Naive thymus-derived CD4-positive, alpha-beta T cell (primary cell): ENCODE data around the gene TMC5. TPM values are rescaled to one million over a fixed set of nuclear protein-coding genes. Genes with fewer than 3 reads are reported as not detected.
"Not testable (repeated sequence)": the region's sequence is repeated elsewhere in the genome, so short reads cannot be mapped to it uniquely, and the experiment has no call there.

ENCODE experiments used
- ATAC-seq: fragments of 150-1000 bp; cut with Tn5 transposase; 2 replicates; pipeline ENCODE4 v1.10.0; 2021; ENCODE audit warnings: mild to moderate bottlenecking, moderate library complexity
- CTCF ChIA-PET: fragments of 350-600 bp; sonication (Branson Sonifier 250); formaldehyde crosslinking; loops from one replicate; lab custom pipeline; 2021; ENCODE audit warnings: antibody characterized with exemption; lab: Charles Lee
- POLR2A ChIA-PET: fragments of 350-600 bp; sonication (Branson Sonifier 250); formaldehyde crosslinking; loops from one replicate; lab custom pipeline; 2021; ENCODE audit warnings: antibody characterized with exemption, inconsistent platforms; lab: Charles Lee
- DNase-seq, 9 donors: peaks; one replicate each; pipeline versions ENCODE4 v3.0.0 to v3.0.0-alpha.2; 2020 to 2022; ENCODE audit warnings: mixed read lengths in 1 of 9
- H3K27ac ChIP-seq: one replicate; pipeline ENCODE4 v1.7.0; 2013; ENCODE audit warnings: mild to moderate bottlenecking, low read depth, low read length, moderate library complexity
- H3K27me3 ChIP-seq, 2 donors: one replicate each; pipeline ENCODE4 v1.7.0; 2013; ENCODE audit warnings: low read length in 2 of 2, mild to moderate bottlenecking in 2 of 2, moderate library complexity in 2 of 2; ENCODE audit not compliant: control insufficient read depth in 2 of 2, insufficient read depth in 2 of 2
- H3K36me3 ChIP-seq, 3 experiments: 1 replicate in 2 of 3; 2 replicates in 1 of 3; pipeline ENCODE4 v1.7.0; 2013; ENCODE audit warnings: low read length in 3 of 3, mild to moderate bottlenecking in 3 of 3, moderate library complexity in 1 of 3; ENCODE audit not compliant: insufficient read depth in 3 of 3, control insufficient read depth in 2 of 3
- H3K4me1 ChIP-seq, 2 donors: one replicate each; pipeline ENCODE4 v1.7.0; 2013; ENCODE audit warnings: low read length in 2 of 2, mild to moderate bottlenecking in 2 of 2, moderate library complexity in 1 of 2; ENCODE audit not compliant: control insufficient read depth in 2 of 2, insufficient read depth in 2 of 2
- H3K4me3 ChIP-seq: 2 replicates; pipeline ENCODE4 v1.7.0; 2013; ENCODE audit warnings: mild to moderate bottlenecking, low read length
- H3K9me3 ChIP-seq, 3 experiments: 1 replicate in 2 of 3; 2 replicates in 1 of 3; pipeline ENCODE4 v1.7.0; 2013; ENCODE audit warnings: low read length in 3 of 3; ENCODE audit not compliant: control insufficient read depth in 2 of 3
- H3K27ac Mint-ChIP-seq, 9 donors: one replicate each; pipeline ENCODE4 v1.8.0; 2020 to 2022; ENCODE audit warnings: mixed read lengths in 9 of 9, mild to moderate bottlenecking in 8 of 9, moderate library complexity in 5 of 9, inconsistent platforms in 2 of 9
- H3K27me3 Mint-ChIP-seq, 5 donors: one replicate each; pipeline ENCODE4 v1.8.0; 2021 to 2022; ENCODE audit warnings: mixed read lengths in 5 of 5, mild to moderate bottlenecking in 1 of 5
- H3K36me3 Mint-ChIP-seq, 5 donors: one replicate each; pipeline ENCODE4 v1.8.0; 2020 to 2022; ENCODE audit warnings: mixed read lengths in 5 of 5, mild to moderate bottlenecking in 3 of 5, inconsistent platforms in 1 of 5
- H3K4me1 Mint-ChIP-seq, 7 donors: one replicate each; pipeline ENCODE4 v1.8.0; 2020 to 2022; ENCODE audit warnings: mixed read lengths in 7 of 7, mild to moderate bottlenecking in 3 of 7, inconsistent platforms in 1 of 7
- H3K4me3 Mint-ChIP-seq, 10 donors: one replicate each; pipeline ENCODE4 v1.8.0; 2020 to 2022; ENCODE audit warnings: mild to moderate bottlenecking in 10 of 10, mixed read lengths in 10 of 10, moderate library complexity in 6 of 10, inconsistent platforms in 2 of 10
- H3K9me3 Mint-ChIP-seq, 11 donors: one replicate each; pipeline ENCODE4 v1.8.0; 2020 to 2022; ENCODE audit warnings: mixed read lengths in 11 of 11, mild to moderate bottlenecking in 4 of 11, inconsistent platforms in 1 of 11, moderate library complexity in 1 of 11
- intact Hi-C, 2 donors: fragments of 100-400 bp; cut with micrococcal nuclease; formaldehyde crosslinking; loops; one replicate each; pipeline ENCODE4 v1.15.1; 2023
- polyA plus RNA-seq, 2 donors: library from polyadenylated mRNA; unstranded; fragments of 300-500 nt; fragmentation: Illumina TruSeq; gene quantifications; one replicate each; pipeline ENCODE4 v1.2.3, GENCODE V29; 2021
- total RNA-seq, 6 experiments: library from RNA in 5 of 6; stranded (reverse) in 5 of 6; gene quantifications; 1 replicate in 5 of 6; 2 replicates in 1 of 6; pipeline ENCODE4 v1.2.3 and lab custom pipeline; 2021 to 2026

The TMC5 gene
- total and polyA plus RNA-seq, 7 experiments from 2014 or later: not detected

DNA sequence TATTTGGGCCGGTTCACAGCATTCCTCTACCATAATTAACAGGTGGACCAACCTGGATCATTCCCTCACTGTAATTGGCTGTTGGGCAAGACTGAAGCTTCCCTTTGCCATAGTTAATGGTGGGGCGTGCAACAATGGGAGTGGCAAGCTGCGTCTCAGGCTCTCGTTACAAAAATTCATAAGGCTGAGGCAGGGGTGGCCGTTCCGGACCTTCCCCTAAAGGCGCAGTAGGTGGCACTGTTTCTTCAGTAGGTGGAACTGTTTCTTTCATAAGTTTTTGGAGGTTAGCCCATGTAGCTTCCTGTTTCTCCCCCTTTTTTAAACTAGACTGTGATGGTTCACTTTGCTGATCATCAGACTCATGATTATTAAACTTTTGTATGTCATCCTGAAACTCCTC is 17.0 kb upstream of the TMC5 start:
- Mint-ChIP-seq H3K36me3 (peaks cover 0 to 6% (median 0%) of the 10 kb centered on the region in 5 donors), H3K4me3 (no peak overlapping the region), H3K27ac (no peak overlapping the region), H3K27me3 (peaks cover 10 to 28% (median 14%) of the 10 kb centered on the region in 5 donors), H3K4me1 (no peaks in the 10 kb centered on the region), H3K9me3 (peaks cover 11 to 49% (median 20%) of the 10 kb centered on the region in 11 donors)
- ChIA-PET CTCF (no interaction called here), POLR2A (no interaction called here)
- intact Hi-C loops: no loop called here
- Histone ChIP-seq H3K4me1 (no peaks in the 10 kb centered on the region), H3K9me3 (peaks cover 0 to 12% (median 0%) of the 10 kb centered on the region in 3 experiments), H3K27me3 (no peaks in the 10 kb centered on the region), H3K36me3 (no peaks in the 10 kb centered on the region), H3K27ac (no peak overlapping the region), H3K4me3 (no peak overlapping the region)
- ATAC-seq (no peak), DNase-seq (no peak)

GRCh38 chr16:19406891-19407491 is 10.7 kb upstream of the TMC5 start:
- Mint-ChIP-seq H3K27me3 (peaks cover 31 to 47% (median 41%) of the 10 kb centered on the region in 5 donors), H3K27ac (no peak overlapping the region), H3K36me3 (peaks cover 0 to 5% (median 0%) of the 10 kb centered on the region in 5 donors), H3K4me3 (no peak overlapping the region), H3K4me1 (peaks cover 0 to 9% (median 5%) of the 10 kb centered on the region in 7 donors), H3K9me3 (peaks cover 4 to 66% (median 20%) of the 10 kb centered on the region in 11 donors)
- ChIA-PET POLR2A (no interaction called here), CTCF (no interaction called here)
- no peaks in the 10 kb centered on the region for H3K4me1 ChIP-seq
- no peak overlapping the region for H3K27ac ChIP-seq
- H3K9me3 ChIP-seq: peaks cover 0 to 14% (median 0%) of the 10 kb centered on the region in 3 experiments
- no peaks in the 10 kb centered on the region for H3K36me3 ChIP-seq
- intact Hi-C loops: no loop called here
- no peak for ATAC-seq
- H3K4me3 ChIP-seq: no peak overlapping the region
- H3K27me3 ChIP-seq: no peaks in the 10 kb centered on the region
- no peak for DNase-seq

GRCh38 chr16:19410435-19411171 is 7.1 kb upstream of the TMC5 start:
- H3K36me3 ChIP-seq: no peaks in the 10 kb centered on the region
- ChIA-PET POLR2A (no interaction called here), CTCF (no interaction called here)
- H3K4me1 ChIP-seq: no peaks in the 10 kb centered on the region
- peaks cover 0 to 9% (median 5%) of the 10 kb centered on the region in 7 donors for H3K4me1 Mint-ChIP-seq
- DNase-seq (peak in 1 of 9 donors; percentile 29), ATAC-seq (no peak)
- no peak overlapping the region for H3K4me3 ChIP-seq
- H3K27me3 Mint-ChIP-seq: peaks cover 54 to 62% (median 56%) of the 10 kb centered on the region in 5 donors
- peak overlapping the region in 8 of 10 donors; percentile 19 to 83 (median 47) for H3K4me3 Mint-ChIP-seq
- peaks cover 2 to 42% (median 14%) of the 10 kb centered on the region in 11 donors for H3K9me3 Mint-ChIP-seq
- peaks cover 0 to 5% (median 0%) of the 10 kb centered on the region in 5 donors for H3K36me3 Mint-ChIP-seq
- no peak overlapping the region for H3K27ac ChIP-seq
- H3K27me3 ChIP-seq: no peaks in the 10 kb centered on the region
- H3K27ac Mint-ChIP-seq: no peak overlapping the region
- intact Hi-C loops: no loop called here
- peaks cover 0 to 10% (median 0%) of the 10 kb centered on the region in 3 experiments for H3K9me3 ChIP-seq

GRCh38 chr16:19411298-19411697 is 6.4 kb upstream of the TMC5 start:
- CTCF ChIA-PET: no interaction called here
- H3K36me3 Mint-ChIP-seq: peaks cover 0 to 5% (median 0%) of the 10 kb centered on the region in 5 donors
- H3K27ac Mint-ChIP-seq: no peak overlapping the region
- no peak for ATAC-seq
- no peak overlapping the region for H3K4me3 ChIP-seq
- peaks cover 54 to 60% (median 58%) of the 10 kb centered on the region in 5 donors for H3K27me3 Mint-ChIP-seq
- POLR2A ChIA-PET: no interaction called here
- no peaks in the 10 kb centered on the region for H3K27me3 ChIP-seq
- peak overlapping the region in 8 of 10 donors; percentile 6 to 69 (median 28) for H3K4me3 Mint-ChIP-seq
- no peaks in the 10 kb centered on the region for H3K4me1 ChIP-seq
- peaks cover 0 to 9% (median 5%) of the 10 kb centered on the region in 7 donors for H3K4me1 Mint-ChIP-seq
- H3K9me3 Mint-ChIP-seq: peaks cover 2 to 39% (median 14%) of the 10 kb centered on the region in 11 donors
- no peak overlapping the region for H3K27ac ChIP-seq
- H3K36me3 ChIP-seq: no peaks in the 10 kb centered on the region
- DNase-seq: no peak
- intact Hi-C loops: no loop called here
- peaks cover 0 to 10% (median 0%) of the 10 kb centered on the region in 3 experiments for H3K9me3 ChIP-seq

- H3K36me3 Mint-ChIP-seq, H3K27me3 ChIP-seq, H3K27ac Mint-ChIP-seq, DNase-seq, H3K4me1 ChIP-seq, H3K27ac ChIP-seq, H3K36me3 ChIP-seq, H3K4me3 ChIP-seq, CTCF ChIA-PET, H3K9me3 ChIP-seq, ATAC-seq, POLR2A ChIA-PET, intact Hi-C loops, H3K4me3 Mint-ChIP-seq, H3K4me1 Mint-ChIP-seq: not testable (repeated sequence)
- H3K27me3 Mint-ChIP-seq: peaks cover 49 to 58% (median 55%) of the 10 kb centered on the region in 5 donors
- peaks cover 0 to 31% (median 13%) of the 10 kb centered on the region in 11 donors for H3K9me3 Mint-ChIP-seq
Measured at GRCh38 chr16:19412055-19412454, 5.6 kb upstream of the TMC5 start.

GRCh38 chr16:19415461-19415860 is 2.2 kb upstream of the TMC5 start:
- POLR2A ChIA-PET: no interaction called here
- Histone ChIP-seq H3K9me3 (no peaks in the 10 kb centered on the region), H3K27ac (no peak overlapping the region), H3K4me1 (no peaks in the 10 kb centered on the region), H3K4me3 (no peak overlapping the region), H3K36me3 (no peaks in the 10 kb centered on the region), H3K27me3 (no peaks in the 10 kb centered on the region)
- Mint-ChIP-seq H3K4me1 (peaks cover 0 to 5% (median 3%) of the 10 kb centered on the region in 7 donors), H3K27me3 (peaks cover 32 to 42% (median 37%) of the 10 kb centered on the region in 5 donors), H3K36me3 (no peaks in the 10 kb centered on the region), H3K9me3 (peaks cover 0 to 5% (median 0%) of the 10 kb centered on the region in 11 donors), H3K27ac (no peak overlapping the region), H3K4me3 (no peak overlapping the region)
- DNase-seq (no peak), ATAC-seq (no peak)
- intact Hi-C loops: no loop called here
- CTCF ChIA-PET: no interaction called here
